ENCODE results near the gene MSN.

GRCh38 chrX:65751519-65751918, 84.1 kb downstream of the MSN start:
- no peak for TF ChIP-seq ZNF626 (tag by site-specific recombination; IDR thresholded peaks at IDR 0.05)
- no peak for TF ChIP-seq CTCF (tag by site-specific recombination; IDR thresholded peaks at IDR 0.05)
- TF ChIP-seq PRDM10 (tag by site-specific recombination; IDR thresholded peaks at IDR 0.05) = no peak
- no peak for TF ChIP-seq PBX3 (CRISPR knock-in tag; IDR thresholded peaks at IDR 0.05)
- TF ChIP-seq ZNF426 (tag by site-specific recombination; IDR thresholded peaks at IDR 0.05) = no peak
- no peak for TF ChIP-seq ZNF366 (tag by site-specific recombination; conservative IDR thresholded peaks at IDR 0.05)
- TF ChIP-seq, protein P1, sequence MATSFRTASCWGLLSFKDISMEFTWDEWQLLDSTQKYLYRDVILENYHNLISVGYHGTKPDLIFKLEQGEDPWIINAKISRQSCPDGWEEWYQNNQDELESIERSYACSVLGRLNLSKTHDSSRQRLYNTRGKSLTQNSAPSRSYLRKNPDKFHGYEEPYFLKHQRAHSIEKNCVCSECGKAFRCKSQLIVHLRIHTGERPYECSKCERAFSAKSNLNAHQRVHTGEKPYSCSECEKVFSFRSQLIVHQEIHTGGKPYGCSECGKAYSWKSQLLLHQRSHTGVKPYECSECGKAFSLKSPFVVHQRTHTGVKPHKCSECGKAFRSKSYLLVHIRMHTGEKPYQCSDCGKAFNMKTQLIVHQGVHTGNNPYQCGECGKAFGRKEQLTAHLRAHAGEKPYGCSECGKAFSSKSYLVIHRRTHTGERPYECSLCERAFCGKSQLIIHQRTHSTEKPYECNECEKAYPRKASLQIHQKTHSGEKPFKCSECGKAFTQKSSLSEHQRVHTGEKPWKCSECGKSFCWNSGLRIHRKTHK (tag by site-specific recombination; IDR thresholded peaks at IDR 0.05) = no peak
- TF ChIP-seq ZSCAN30 (tag by site-specific recombination; IDR thresholded peaks at IDR 0.05) = no peak
- TF ChIP-seq ZNF416 (tag by site-specific recombination; IDR thresholded peaks at IDR 0.05) = no peak
